ENCODE results near the gene FST.

The FST gene

GRCh38 chr5:53479045-53479589 lies 1.3 kb upstream of the FST start:
- H3K27ac ChIP-seq (ENCODE audit: extremely low read depth, low read depth, low read length): peak overlapping the region; percentile 68; the same call in 1 of the 2 replicates
- peaks cover 0 to 8% of the 10 kb centered on the region in 2 experiments; a peak in 1 of 3 replicates for H3K36me3 ChIP-seq (ENCODE audit: control insufficient read depth in 2 of 2, insufficient read depth in 1 of 2, low read length in 2 of 2)
- peak overlapping the region; percentile 69 for H3K4me3 ChIP-seq (ENCODE audit: low read depth, low read length)
- POLR2A ChIA-PET: no interaction called here
- no peak for TF ChIP-seq ZNF473 (tag by site-specific recombination; IDR thresholded peaks at IDR 0.05)
- no peak for TF ChIP-seq ZNF707 (tag by site-specific recombination; IDR thresholded peaks at IDR 0.05)
- TF ChIP-seq ZNF624 (tag by site-specific recombination; IDR thresholded peaks at IDR 0.05): no peak
- TF ChIP-seq ZBTB17 (tag by site-specific recombination; IDR thresholded peaks at IDR 0.05): no peak
- no peak for TF ChIP-seq ZBTB8A (tag by site-specific recombination; IDR thresholded peaks at IDR 0.05)
- TF ChIP-seq, protein P1, sequence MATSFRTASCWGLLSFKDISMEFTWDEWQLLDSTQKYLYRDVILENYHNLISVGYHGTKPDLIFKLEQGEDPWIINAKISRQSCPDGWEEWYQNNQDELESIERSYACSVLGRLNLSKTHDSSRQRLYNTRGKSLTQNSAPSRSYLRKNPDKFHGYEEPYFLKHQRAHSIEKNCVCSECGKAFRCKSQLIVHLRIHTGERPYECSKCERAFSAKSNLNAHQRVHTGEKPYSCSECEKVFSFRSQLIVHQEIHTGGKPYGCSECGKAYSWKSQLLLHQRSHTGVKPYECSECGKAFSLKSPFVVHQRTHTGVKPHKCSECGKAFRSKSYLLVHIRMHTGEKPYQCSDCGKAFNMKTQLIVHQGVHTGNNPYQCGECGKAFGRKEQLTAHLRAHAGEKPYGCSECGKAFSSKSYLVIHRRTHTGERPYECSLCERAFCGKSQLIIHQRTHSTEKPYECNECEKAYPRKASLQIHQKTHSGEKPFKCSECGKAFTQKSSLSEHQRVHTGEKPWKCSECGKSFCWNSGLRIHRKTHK (tag by site-specific recombination; IDR thresholded peaks at IDR 0.05): no peak
- TF ChIP-seq IKZF3 (tag by site-specific recombination; IDR thresholded peaks at IDR 0.05): no peak
- TF ChIP-seq GLIS2 (tag by site-specific recombination; IDR thresholded peaks at IDR 0.05): no peak
- TF ChIP-seq ZNF394 (tag by site-specific recombination; IDR thresholded peaks at IDR 0.05; ENCODE audit: borderline replicate concordance): no peak
- TF ChIP-seq ZNF221 (tag by site-specific recombination; IDR thresholded peaks at IDR 0.05; ENCODE audit: borderline replicate concordance): no peak
- TF ChIP-seq ZNF169 (tag by site-specific recombination; IDR thresholded peaks at IDR 0.05): no peak
- no peaks in the 10 kb centered on the region for H3K9me3 ChIP-seq (ENCODE audit: control insufficient read depth, insufficient read depth, low read depth, low read length)
- peaks cover 2% of the 10 kb centered on the region for H3K4me1 ChIP-seq (ENCODE audit: control insufficient read depth, insufficient read depth, low read length)
- CTCF ChIA-PET: interaction anchor here (1.0 kb wide), 1 partner anchor 8 kb away, joined by 4 read pairs; no protein-coding TSS in a partner anchor

DNA sequence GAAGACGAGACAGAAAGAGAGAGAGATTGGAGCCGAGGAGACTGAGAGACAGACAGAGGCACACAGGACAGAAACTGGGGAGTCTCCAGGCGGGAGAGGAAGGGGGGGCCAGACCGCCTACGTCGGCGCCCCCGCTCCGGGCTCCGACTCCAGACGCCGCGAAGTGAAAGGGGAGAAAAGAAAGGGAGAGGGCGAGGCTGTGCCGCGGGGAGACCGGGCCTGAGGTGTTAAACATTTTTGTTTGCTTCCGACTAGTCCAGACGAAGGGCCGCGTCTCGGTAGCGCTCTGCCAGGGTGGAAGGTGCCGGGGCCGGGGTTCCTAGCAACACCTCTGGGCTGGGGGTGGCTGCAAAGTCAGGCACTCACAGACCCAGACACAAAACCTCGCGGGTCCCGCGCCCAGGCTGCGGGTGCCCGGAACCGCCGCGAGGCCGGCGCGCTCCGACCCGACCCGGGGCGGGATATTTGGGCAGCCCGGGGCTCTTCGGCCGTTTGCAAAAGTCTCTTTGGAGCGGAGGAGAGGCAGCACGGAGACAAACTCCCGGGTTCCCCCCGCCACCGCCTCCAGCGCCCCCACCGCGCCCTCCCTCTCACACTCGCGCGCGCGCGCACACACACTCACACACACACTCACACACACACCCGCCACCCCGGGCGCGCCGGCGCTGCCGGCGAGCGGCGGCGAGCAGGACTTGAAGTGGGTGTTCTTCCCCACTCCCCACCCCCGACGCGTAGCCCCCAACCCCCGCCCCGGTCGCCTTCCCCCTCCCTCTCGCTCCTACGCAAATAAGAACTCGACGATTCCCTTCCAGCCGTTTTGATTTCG lies 626 bp upstream of the FST start:
- peak overlapping the region; percentile 68; the same call in 1 of the 2 replicates for H3K27ac ChIP-seq (ENCODE audit: extremely low read depth, low read depth, low read length)
- peaks cover 0 to 10% of the 10 kb centered on the region in 2 experiments; a peak in 1 of 3 replicates for H3K36me3 ChIP-seq (ENCODE audit: control insufficient read depth in 2 of 2, insufficient read depth in 1 of 2, low read length in 2 of 2)
- no peaks in the 10 kb centered on the region for H3K9me3 ChIP-seq (ENCODE audit: control insufficient read depth, insufficient read depth, low read depth, low read length)
- ChIA-PET POLR2A (no interaction called here), CTCF (interaction anchor here (0.7 to 1.0 kb wide), 2 partner anchors 7 to 389 kb away, joined by 3 to 4 read pairs; no protein-coding TSS in a partner anchor)
- peaks cover 2% of the 10 kb centered on the region for H3K4me1 ChIP-seq (ENCODE audit: control insufficient read depth, insufficient read depth, low read length)
- H3K4me3 ChIP-seq (ENCODE audit: low read depth, low read length): peak overlapping the region; percentile 69
- TF ChIP-seq ZXDB (tag by site-specific recombination; IDR thresholded peaks at IDR 0.05) (no peak), ZNF580 (tag by site-specific recombination; IDR thresholded peaks at IDR 0.05) (no peak), ZNF626 (tag by site-specific recombination; IDR thresholded peaks at IDR 0.05) (no peak), ZNF140 (tag by site-specific recombination; IDR thresholded peaks at IDR 0.05) (no peak), ZNF639 (tag by site-specific recombination; IDR thresholded peaks at IDR 0.05) (no peak), SCRT2 (tag by site-specific recombination; IDR thresholded peaks at IDR 0.05) (no peak), ZNF623 (tag by site-specific recombination; IDR thresholded peaks at IDR 0.05) (no peak), ZNF202 (tag by site-specific recombination; IDR thresholded peaks at IDR 0.05; ENCODE audit: borderline replicate concordance) (no peak), ZBTB21 (tag by site-specific recombination; IDR thresholded peaks at IDR 0.05) (no peak), ZNF473 (tag by site-specific recombination; IDR thresholded peaks at IDR 0.05) (no peak), ZNF488 (tag by site-specific recombination; IDR thresholded peaks at IDR 0.05) (no peak), ZBTB8A (tag by site-specific recombination; IDR thresholded peaks at IDR 0.05) (peak; percentile 54), ZNF768 (tag by site-specific recombination; IDR thresholded peaks at IDR 0.05) (no peak), MZF1 (tag by site-specific recombination; IDR thresholded peaks at IDR 0.05; ENCODE audit: borderline replicate concordance) (no peak), ZNF223 (tag by site-specific recombination; IDR thresholded peaks at IDR 0.05) (no peak)
- TF ChIP-seq, protein P2, sequence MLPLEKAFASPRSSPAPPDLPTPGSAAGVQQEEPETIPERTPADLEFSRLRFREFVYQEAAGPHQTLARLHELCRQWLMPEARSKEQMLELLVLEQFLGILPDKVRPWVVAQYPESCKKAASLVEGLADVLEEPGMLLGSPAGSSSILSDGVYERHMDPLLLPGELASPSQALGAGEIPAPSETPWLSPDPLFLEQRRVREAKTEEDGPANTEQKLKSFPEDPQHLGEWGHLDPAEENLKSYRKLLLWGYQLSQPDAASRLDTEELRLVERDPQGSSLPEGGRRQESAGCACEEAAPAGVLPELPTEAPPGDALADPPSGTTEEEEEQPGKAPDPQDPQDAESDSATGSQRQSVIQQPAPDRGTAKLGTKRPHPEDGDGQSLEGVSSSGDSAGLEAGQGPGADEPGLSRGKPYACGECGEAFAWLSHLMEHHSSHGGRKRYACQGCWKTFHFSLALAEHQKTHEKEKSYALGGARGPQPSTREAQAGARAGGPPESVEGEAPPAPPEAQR (tag by site-specific recombination; IDR thresholded peaks at IDR 0.05): no peak
- TF ChIP-seq, protein P3, sequence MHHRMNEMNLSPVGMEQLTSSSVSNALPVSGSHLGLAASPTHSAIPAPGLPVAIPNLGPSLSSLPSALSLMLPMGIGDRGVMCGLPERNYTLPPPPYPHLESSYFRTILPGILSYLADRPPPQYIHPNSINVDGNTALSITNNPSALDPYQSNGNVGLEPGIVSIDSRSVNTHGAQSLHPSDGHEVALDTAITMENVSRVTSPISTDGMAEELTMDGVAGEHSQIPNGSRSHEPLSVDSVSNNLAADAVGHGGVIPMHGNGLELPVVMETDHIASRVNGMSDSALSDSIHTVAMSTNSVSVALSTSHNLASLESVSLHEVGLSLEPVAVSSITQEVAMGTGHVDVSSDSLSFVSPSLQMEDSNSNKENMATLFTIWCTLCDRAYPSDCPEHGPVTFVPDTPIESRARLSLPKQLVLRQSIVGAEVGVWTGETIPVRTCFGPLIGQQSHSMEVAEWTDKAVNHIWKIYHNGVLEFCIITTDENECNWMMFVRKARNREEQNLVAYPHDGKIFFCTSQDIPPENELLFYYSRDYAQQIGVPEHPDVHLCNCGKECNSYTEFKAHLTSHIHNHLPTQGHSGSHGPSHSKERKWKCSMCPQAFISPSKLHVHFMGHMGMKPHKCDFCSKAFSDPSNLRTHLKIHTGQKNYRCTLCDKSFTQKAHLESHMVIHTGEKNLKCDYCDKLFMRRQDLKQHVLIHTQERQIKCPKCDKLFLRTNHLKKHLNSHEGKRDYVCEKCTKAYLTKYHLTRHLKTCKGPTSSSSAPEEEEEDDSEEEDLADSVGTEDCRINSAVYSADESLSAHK (tag by site-specific recombination; IDR thresholded peaks at IDR 0.05): no peak
